H1 (cell line): Measurements from ENCODE around the gene FIP1L1. TPM values are rescaled to one million over a fixed set of nuclear protein-coding genes. Genes with fewer than 3 reads are reported as not detected.

Experiments used
- CTCF ChIA-PET: fragments of 300-600 bp; sonication (Branson Sonifier 250); formaldehyde crosslinking; loops from one replicate; lab custom pipeline; 2021; ENCODE audit not compliant: partially characterized antibody; lab: Charles Lee
- POLR2A ChIA-PET: fragments of 300-600 bp; sonication (Branson Sonifier 250); formaldehyde crosslinking; loops from one replicate; lab custom pipeline; 2021; ENCODE audit warnings: inconsistent platforms; ENCODE audit not compliant: partially characterized antibody; lab: Charles Lee
- DNase-seq, 2 experiments: peaks; one replicate each; pipeline versions ENCODE4 v3.0.0 to v3.0.0-alpha.2; 2010 to 2022; ENCODE audit warnings: low spot score in 2 of 2, low read depth in 1 of 2, mixed read lengths in 1 of 2
- FAIRE-seq: peaks from 2 replicates; lab custom pipeline; 2011; peaks lifted over from hg19 to GRCh38; lab: Jason Lieb, UNC
- H2AFZ ChIP-seq: 2 replicates; pipeline ENCODE4 v1.8.1; 2012; ENCODE audit warnings: low read length, inconsistent platforms
- H2AK5ac ChIP-seq: 2 replicates; pipeline ENCODE4 v1.6.1; 2013; ENCODE audit warnings: low read depth, low read length
- H2BK120ac ChIP-seq: replicated peaks from 2 replicates; pipeline ENCODE3; 2013; ENCODE audit warnings: low read depth, low read length, inconsistent platforms
- H2BK12ac ChIP-seq: 2 replicates; pipeline ENCODE4 v1.6.1; 2013; ENCODE audit warnings: low read depth, low read length
- H2BK15ac ChIP-seq: 2 replicates; pipeline ENCODE4 v1.6.1; 2013; ENCODE audit warnings: low read length
- H2BK20ac ChIP-seq: 2 replicates; pipeline ENCODE4 v1.6.1; 2013; ENCODE audit warnings: low read length
- H2BK5ac ChIP-seq: 2 replicates; pipeline ENCODE4 v1.6.1; 2013; ENCODE audit warnings: low read depth, low read length
- H3K14ac ChIP-seq: 2 replicates; pipeline ENCODE4 v1.6.1; 2013; ENCODE audit warnings: inconsistent platforms; ENCODE audit not compliant: insufficient read length
- H3K18ac ChIP-seq: 2 replicates; pipeline ENCODE4 v1.6.1; 2013; ENCODE audit warnings: low read length; ENCODE audit errors: extremely low read depth
- H3K23ac ChIP-seq: 2 replicates; pipeline ENCODE4 v1.6.1; 2013; ENCODE audit warnings: inconsistent platforms; ENCODE audit not compliant: insufficient read length
- H3K23me2 ChIP-seq: 2 replicates; pipeline ENCODE4 v1.6.1; 2013; ENCODE audit warnings: low read depth, low read length
- H3K27ac ChIP-seq: 2 replicates; pipeline ENCODE4 v1.6.1; 2011; ENCODE audit warnings: low read depth, low read length, inconsistent platforms
- H3K27me3 ChIP-seq, 4 experiments: replicated peaks in 1 of 4; 1 replicate in 1 of 4; 2 replicates in 3 of 4; pipeline versions ENCODE4 v1.6.1 to v1.8.1; 2011 to 2013; ENCODE audit warnings: low read length in 3 of 4, mild to moderate bottlenecking in 3 of 4, inconsistent platforms in 2 of 4, mixed read lengths in 2 of 4, moderate library complexity in 1 of 4; ENCODE audit not compliant: control insufficient read depth in 3 of 4, insufficient read depth in 3 of 4; ENCODE audit errors: extremely low read depth in 1 of 4
- H3K36me3 ChIP-seq, 4 experiments: 2 replicates each; pipeline versions ENCODE4 v1.6.1 to v1.8.1; 2011 to 2013; ENCODE audit warnings: mild to moderate bottlenecking in 4 of 4, low read length in 3 of 4, moderate library complexity in 2 of 4, control low read depth in 1 of 4, inconsistent platforms in 1 of 4; ENCODE audit not compliant: insufficient read depth in 4 of 4, control insufficient read depth in 2 of 4
- H3K4ac ChIP-seq: replicated peaks from 2 replicates; pipeline ENCODE3; 2013; ENCODE audit warnings: low read length, low read depth, mixed read lengths, inconsistent platforms; ENCODE audit not compliant: insufficient read length
- H3K4me1 ChIP-seq, 4 experiments: replicated peaks in 1 of 4; 1 replicate in 1 of 4; 2 replicates in 3 of 4; pipeline versions ENCODE4 v1.6.1 to v1.8.1; 2011 to 2013; ENCODE audit warnings: low read length in 3 of 4, inconsistent platforms in 2 of 4, mixed read lengths in 1 of 4; ENCODE audit not compliant: insufficient read depth in 4 of 4, control insufficient read depth in 3 of 4
- H3K4me2 ChIP-seq, 2 experiments: 2 replicates each; pipeline versions ENCODE4 v1.6.1 to v1.8.1; 2011 to 2013; ENCODE audit warnings: low read depth in 2 of 2, low read length in 2 of 2, control low read depth in 1 of 2, inconsistent platforms in 1 of 2, mild to moderate bottlenecking in 1 of 2; ENCODE audit not compliant: insufficient read depth in 1 of 2
- H3K4me3 ChIP-seq, 4 experiments: fragments of 200-600, 300-600 bp in 1 of 4; sonication (generic), shearing (Covaris generic), sonication (Bioruptor Twin) in 1 of 4; 2 replicates each; pipeline versions ENCODE4 v1.5.1 to v1.8.1; 2011 to 2016; ENCODE audit warnings: low read length in 4 of 4, low read depth in 3 of 4, control low read depth in 2 of 4, inconsistent platforms in 2 of 4, mild to moderate bottlenecking in 2 of 4, mixed read lengths in 1 of 4, moderate library complexity in 1 of 4; ENCODE audit not compliant: insufficient read depth in 2 of 4; ENCODE audit errors: extremely low read depth in 1 of 4
- H3K56ac ChIP-seq: replicated peaks from 2 replicates; pipeline ENCODE3; 2013; ENCODE audit warnings: low read depth, mild to moderate bottlenecking, mixed read lengths, low read length, inconsistent platforms; ENCODE audit not compliant: insufficient read length
- H3K79me1 ChIP-seq: 2 replicates; pipeline ENCODE4 v1.6.1; 2013; ENCODE audit warnings: low read depth, low read length, control low read depth
- H3K79me2 ChIP-seq, 2 experiments: 2 replicates each; pipeline versions ENCODE4 v1.6.1 to v1.8.1; 2012 to 2013; ENCODE audit warnings: low read length in 2 of 2, mild to moderate bottlenecking in 2 of 2, inconsistent platforms in 1 of 2; ENCODE audit not compliant: insufficient read depth in 2 of 2, control insufficient read depth in 1 of 2
- H3K9ac ChIP-seq, 4 experiments: replicated peaks in 1 of 4; 1 replicate in 1 of 4; 2 replicates in 3 of 4; pipeline versions ENCODE4 v1.6.1 to v1.8.1; 2011 to 2013; ENCODE audit warnings: low read depth in 3 of 4, low read length in 3 of 4, control low read depth in 2 of 4, mild to moderate bottlenecking in 2 of 4, moderate library complexity in 2 of 4, inconsistent platforms in 1 of 4; ENCODE audit errors: extremely low read depth in 1 of 4
- H3K9me3 ChIP-seq, 2 experiments: 2 replicates each; pipeline versions ENCODE4 v1.6.1 to v1.8.1; 2012 to 2013; ENCODE audit warnings: mild to moderate bottlenecking in 2 of 2, moderate library complexity in 2 of 2, control low read depth in 1 of 2, inconsistent platforms in 1 of 2, low read depth in 1 of 2, low read length in 1 of 2, mixed read lengths in 1 of 2; ENCODE audit not compliant: insufficient read depth in 2 of 2
- H4K20me1 ChIP-seq, 2 experiments: replicated peaks in 1 of 2; 2 replicates each; pipeline versions ENCODE3 to v1.8.1; 2011 to 2013; ENCODE audit warnings: inconsistent platforms in 2 of 2, low read length in 2 of 2, mild to moderate bottlenecking in 1 of 2; ENCODE audit not compliant: insufficient read depth in 2 of 2, control insufficient read depth in 1 of 2
- H4K5ac ChIP-seq: 2 replicates; pipeline ENCODE4 v1.6.1; 2013; ENCODE audit warnings: low read length, low read depth, mixed read lengths, inconsistent platforms; ENCODE audit not compliant: insufficient read length
- H4K8ac ChIP-seq: 2 replicates; pipeline ENCODE4 v1.8.0; 2013; ENCODE audit warnings: mild to moderate bottlenecking, moderate library complexity, low read length, inconsistent platforms; ENCODE audit not compliant: insufficient read depth; ENCODE audit errors: extremely low read depth
- H4K91ac ChIP-seq: replicated peaks from 2 replicates; pipeline ENCODE3; 2013; ENCODE audit warnings: low read length, mixed read lengths, inconsistent platforms; ENCODE audit not compliant: insufficient read length
- ATF3 ChIP-seq: IDR thresholded peaks from 2 replicates; pipeline ENCODE4 v1.6.1; 2011; ENCODE audit warnings: low read depth, mild to moderate bottlenecking, low read length; ENCODE audit not compliant: insufficient read depth
- CBX5 ChIP-seq: fragments of 300-800, 300-1000 bp; sonication (generic); IDR thresholded peaks from 2 replicates; pipeline ENCODE4 v1.7.1; 2016; ENCODE audit warnings: antibody characterized with exemption, low read length, low read depth
- CREB1 ChIP-seq: IDR thresholded peaks from 2 replicates; pipeline ENCODE4 v1.6.1; 2012; ENCODE audit warnings: inconsistent platforms
- CTCF ChIP-seq, 3 experiments: IDR thresholded peaks; 1 replicate in 2 of 3; 2 replicates in 1 of 3; pipeline versions ENCODE4 v1.5.1 to v1.6.1; 2011; ENCODE audit warnings: low read length in 3 of 3, mild to moderate bottlenecking in 3 of 3, inconsistent platforms in 2 of 3, low read depth in 1 of 3, moderate library complexity in 1 of 3; ENCODE audit not compliant: insufficient read depth in 1 of 3; ENCODE audit errors: control extremely low read depth in 1 of 3
- EP300 ChIP-seq, 2 experiments: IDR thresholded peaks; 1 replicate in 1 of 2; 2 replicates in 1 of 2; pipeline ENCODE4 v1.6.1; 2011 to 2012; ENCODE audit warnings: low read depth in 2 of 2, low read length in 2 of 2, mild to moderate bottlenecking in 2 of 2, borderline replicate concordance in 1 of 2, inconsistent platforms in 1 of 2, moderate library complexity in 1 of 2
- HDAC2 ChIP-seq, 2 experiments: fragments of 300-600 bp in 1 of 2; sonication (generic) in 1 of 2; IDR thresholded peaks; 2 replicates each; pipeline ENCODE4 v1.6.1; 2011 to 2012; ENCODE audit warnings: low read depth in 2 of 2, low read length in 2 of 2, mild to moderate bottlenecking in 2 of 2, moderate library complexity in 2 of 2, borderline replicate concordance in 1 of 2, inconsistent platforms in 1 of 2
- KDM5A ChIP-seq: fragments of 200-600 bp; IDR thresholded peaks from 2 replicates; pipeline ENCODE4 v1.7.1; 2012; ENCODE audit warnings: mild to moderate bottlenecking, low read length, inconsistent platforms, mixed read lengths
- POLR2AphosphoS5 ChIP-seq: IDR thresholded peaks from 2 replicates; pipeline ENCODE4 v1.6.1; 2011; ENCODE audit warnings: low read depth, low read length
- WGBS, 2 experiments: shearing (Covaris generic) in 1 of 2; methylation state at CpG; one replicate each; pipeline versions ENCODE4 v1.1.6 to v1.1.7; 2013 to 2015; ENCODE audit warnings: low lambda C conversion rate in 2 of 2, mixed read lengths in 2 of 2, inconsistent platforms in 1 of 2, low coverage in 1 of 2, missing lambda C conversion rate in 1 of 2; ENCODE audit not compliant: insufficient replicate concordance in 2 of 2, insufficient coverage in 1 of 2, insufficient read length in 1 of 2; ENCODE audit errors: extremely low coverage in 1 of 2, missing lambda C conversion rate in 1 of 2; 5-methylcytosine and 5-hydroxymethylcytosine counted together
- polyA plus RNA-seq, 7 experiments: library from polyadenylated mRNA; depleted of rRNA in 3 of 7; stranded (reverse) in 5 of 7; unstranded in 2 of 7; fragments of >200 nt in 5 of 7; fragments of 200-250 nt in 2 of 7; gene quantifications; 1 replicate in 5 of 7; 2 replicates in 1 of 7; 4 replicates in 1 of 7; pipeline versions ENCODE4 v1.2.1 to v1.2.3, GENCODE V29; 2011 to 2013; ENCODE audit warnings: missing spikeins in 2 of 7, mixed read lengths in 2 of 7
- total RNA-seq: library from RNA; stranded (reverse); fragmentation: NEBNext Ultra II Directional; extraction: Animal tissue kit (Norgen Biotek cat#: 25700); gene quantifications from 2 replicates; pipeline ENCODE4 v1.2.1, GENCODE V29; 2021

Gene FIP1L1
- total and polyA plus RNA-seq, 2 of the 8 experiments (the other 6 are each of a cell fraction or from before 2014, with no cell fraction given), result 19.5 to 53.7 TPM

- Histone ChIP-seq H3K36me3 (no peaks in the 10 kb centered on the region; a peak in 1 of 8 replicates), H3K18ac (peak overlapping the region; percentile 53; the same call in 1 of the 2 replicates), H4K8ac (no peak overlapping the region), H3K23ac (no peak overlapping the region), H3K4ac (no peak overlapping the region), H3K14ac (no peak overlapping the region), H3K27me3 (no peaks in the 10 kb centered on the region), H4K91ac (no peak overlapping the region), H3K56ac (no peak overlapping the region), H3K9ac (no peak overlapping the region), H3K4me1 (peaks cover 2 to 27% (median 23%) of the 10 kb centered on the region in 4 experiments; a peak in 5 of 7 replicates), H3K27ac (no peak overlapping the region), H2BK15ac (peak overlapping the region; percentile 25; the same call in 1 of the 2 replicates), H4K20me1 (no peaks in the 10 kb centered on the region), H2BK120ac (peak overlapping the region; percentile 98), H2BK20ac (peak overlapping the region; percentile 99), H3K23me2 (no peaks in the 10 kb centered on the region), H2AK5ac (0 out of 2 replicates have a peak overlapping the region, but pooled peaks have one; percentile 84), H3K9me3 (no peaks in the 10 kb centered on the region), H2BK12ac (peak overlapping the region; percentile 76), H3K79me2 (no peaks in the 10 kb centered on the region), H3K79me1 (no peaks in the 10 kb centered on the region), H2AFZ (no peak overlapping the region), H3K4me3 (no peak overlapping the region), H3K4me2 (no peak overlapping the region), H4K5ac (peak overlapping the region; percentile 64), H2BK5ac (peak overlapping the region; percentile 77; the same call in 1 of the 2 replicates)
- CTCF ChIA-PET, result interaction anchor here (1.0 to 6.4 kb wide), 3 partner anchors 10 to 754 kb away, joined by 3 to 42 read pairs (median 4); no protein-coding TSS in a partner anchor
- WGBS, 2 experiments, result 85% methylated on average over 4 of the region's 4 CpGs; no CpG with 5 or more reads in 1 of the 2 experiments
- no peak for FAIRE-seq
- no peak for DNase-seq
- POLR2A ChIA-PET, result no interaction called here
- TF ChIP-seq ATF3, result no peak
- no peak for TF ChIP-seq CTCF (IDR thresholded peaks at IDR 0.05; ENCODE audit: control extremely low read depth in 1 of 3, insufficient read depth in 1 of 3, low read depth in 1 of 3, low read length in 3 of 3)
- TF ChIP-seq CBX5, result no peak
- TF ChIP-seq POLR2AphosphoS5, result no peak
- TF ChIP-seq CREB1, result no peak
- no peak for TF ChIP-seq HDAC2 (IDR thresholded peaks at IDR 0.05; ENCODE audit: borderline replicate concordance in 1 of 2, low read depth in 2 of 2, low read length in 2 of 2)
- no peak for TF ChIP-seq KDM5A
- no peak for TF ChIP-seq EP300 (IDR thresholded peaks at IDR 0.05; ENCODE audit: borderline replicate concordance in 1 of 2, low read depth in 2 of 2, low read length in 2 of 2)
Measured at GRCh38 chr4:53478671-53479456, 101.4 kb downstream of the FIP1L1 start.
